AG09319 (cell line): ENCODE results near the gene LTB4R.

Experiments used
- DNase-seq: peaks from one replicate; pipeline ENCODE4 v3.0.0-alpha.2; 2010; ENCODE audit warnings: low read depth; ENCODE audit errors: extremely low read depth
- TF ChIP-seq, protein P1 (sequence below): IDR thresholded peaks from 2 replicates; pipeline ENCODE4 v1.5.1; 2011; ENCODE audit warnings: low read depth, mild to moderate bottlenecking, inconsistent platforms, low read length, moderate library complexity

LTB4R gene

DNA sequence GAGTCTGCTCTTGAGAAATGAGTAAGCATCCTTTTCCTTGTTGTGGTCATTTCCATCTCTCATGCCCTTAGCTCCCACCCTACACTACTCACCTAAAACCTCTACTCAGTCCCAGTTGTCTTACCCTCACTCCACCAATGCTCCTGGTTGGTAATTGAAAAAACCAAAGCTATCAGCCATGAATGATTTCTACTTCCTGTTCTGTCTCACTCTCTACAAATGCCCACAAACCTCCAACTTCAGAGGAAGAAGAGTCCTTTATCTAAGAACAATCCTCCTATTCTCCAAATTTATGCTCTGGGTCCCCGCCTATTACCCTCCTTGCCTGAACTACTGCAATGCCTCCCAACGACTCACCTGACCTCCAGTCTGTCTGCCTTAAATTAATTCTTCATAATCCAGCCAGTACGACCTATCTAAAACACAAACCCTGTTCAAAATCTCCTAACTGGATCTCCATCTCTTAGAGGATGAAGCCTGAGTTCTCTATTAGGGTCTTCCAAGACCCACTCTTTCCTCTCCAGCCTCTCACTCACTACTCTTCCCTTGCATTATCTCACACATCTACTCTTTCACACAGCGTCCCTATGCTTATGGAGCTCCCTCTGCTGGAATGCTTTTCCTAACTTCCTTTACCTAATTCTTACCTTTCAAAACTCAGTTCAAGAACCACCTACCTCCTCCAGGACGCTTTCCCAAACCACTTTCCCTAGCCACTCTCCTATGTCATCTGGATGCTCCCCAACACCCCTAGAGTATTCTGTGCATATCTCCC, 13.9 kb upstream of the LTB4R start:
- no peak for DNase-seq

DNA sequence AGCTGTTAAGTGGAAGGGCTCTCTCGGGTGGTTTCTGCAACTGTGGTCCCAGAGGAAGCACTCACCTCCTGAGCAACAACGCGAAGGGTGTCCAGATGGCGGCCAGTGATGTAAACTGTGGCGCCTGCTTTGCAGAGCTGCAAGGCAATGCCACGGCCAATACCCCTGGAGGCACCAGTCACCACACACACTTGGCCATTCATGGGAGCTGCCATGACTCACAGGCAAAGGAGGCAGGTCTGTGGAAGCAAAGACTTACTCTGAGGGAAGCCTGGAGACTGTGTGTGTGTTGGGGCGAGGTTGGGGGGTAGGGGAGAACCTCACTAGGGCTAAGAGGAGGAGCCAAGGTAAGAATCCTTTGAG, 12.4 kb upstream of the LTB4R start:
- TF ChIP-seq, protein P1, sequence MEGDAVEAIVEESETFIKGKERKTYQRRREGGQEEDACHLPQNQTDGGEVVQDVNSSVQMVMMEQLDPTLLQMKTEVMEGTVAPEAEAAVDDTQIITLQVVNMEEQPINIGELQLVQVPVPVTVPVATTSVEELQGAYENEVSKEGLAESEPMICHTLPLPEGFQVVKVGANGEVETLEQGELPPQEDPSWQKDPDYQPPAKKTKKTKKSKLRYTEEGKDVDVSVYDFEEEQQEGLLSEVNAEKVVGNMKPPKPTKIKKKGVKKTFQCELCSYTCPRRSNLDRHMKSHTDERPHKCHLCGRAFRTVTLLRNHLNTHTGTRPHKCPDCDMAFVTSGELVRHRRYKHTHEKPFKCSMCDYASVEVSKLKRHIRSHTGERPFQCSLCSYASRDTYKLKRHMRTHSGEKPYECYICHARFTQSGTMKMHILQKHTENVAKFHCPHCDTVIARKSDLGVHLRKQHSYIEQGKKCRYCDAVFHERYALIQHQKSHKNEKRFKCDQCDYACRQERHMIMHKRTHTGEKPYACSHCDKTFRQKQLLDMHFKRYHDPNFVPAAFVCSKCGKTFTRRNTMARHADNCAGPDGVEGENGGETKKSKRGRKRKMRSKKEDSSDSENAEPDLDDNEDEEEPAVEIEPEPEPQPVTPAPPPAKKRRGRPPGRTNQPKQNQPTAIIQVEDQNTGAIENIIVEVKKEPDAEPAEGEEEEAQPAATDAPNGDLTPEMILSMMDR = no peak
- no peak for DNase-seq

More for the DNA sequence above, 13.9 kb upstream of the LTB4R start:
- TF ChIP-seq, protein P1 = peak; percentile 30

DNA sequence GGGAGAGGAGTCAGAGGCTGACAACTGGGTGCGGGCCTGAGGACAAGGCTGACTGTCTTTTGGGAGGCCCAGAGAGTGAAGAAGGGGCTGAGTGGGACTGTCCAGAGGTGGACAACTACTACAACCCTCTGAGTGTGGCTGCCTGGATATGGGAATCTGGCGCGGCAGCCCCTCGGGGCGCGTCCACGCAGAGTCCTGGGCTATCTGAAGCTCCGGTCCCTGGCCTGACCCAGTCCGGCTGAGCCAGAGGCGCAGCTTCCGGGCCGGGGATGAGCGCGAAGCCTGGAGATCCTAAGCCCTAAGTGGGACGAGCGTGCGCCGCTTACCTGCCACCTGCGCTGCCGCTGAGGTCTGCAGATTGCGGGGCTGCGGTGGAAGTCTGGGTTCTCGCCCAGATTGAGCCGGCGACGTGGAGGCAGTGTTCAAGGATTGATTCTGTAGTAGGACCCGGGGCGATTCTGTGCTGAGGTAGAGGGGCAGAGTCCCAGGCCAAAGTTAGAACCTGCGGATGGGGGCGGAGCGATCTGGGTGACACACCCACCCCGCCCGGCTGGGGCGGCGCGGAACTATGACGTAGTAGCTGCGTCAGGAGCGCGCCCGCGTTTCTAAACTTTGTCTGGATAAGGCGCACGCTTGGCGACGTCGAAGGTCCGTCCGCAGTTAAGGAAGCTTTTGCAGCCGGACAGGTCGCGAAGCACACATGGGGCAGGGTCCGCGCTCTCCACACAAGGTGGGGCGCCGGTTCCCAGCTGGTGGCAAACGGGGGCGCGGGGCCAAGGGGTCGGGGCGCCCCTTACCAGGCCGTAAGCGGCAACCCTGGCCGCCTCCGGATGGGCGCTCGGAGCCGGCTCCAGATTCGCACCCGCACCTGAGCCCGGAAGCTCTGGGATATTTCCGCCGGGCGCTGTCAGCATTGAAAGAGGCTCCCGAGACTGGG, 11.8 kb upstream of the LTB4R start, which contains the start of the genes DHRS1 and NOP9:
DHRS1 (minus strand) TSS at position 526 of the 937 bp plus-strand sequence. CDS start 674 bp downstream, outside the sequence.
NOP9 (plus strand) TSS at position 596 of the 937 bp plus-strand sequence; CDS start at position 701, 105 bp downstream.
- TF ChIP-seq, protein P1 = no peak

DNA sequence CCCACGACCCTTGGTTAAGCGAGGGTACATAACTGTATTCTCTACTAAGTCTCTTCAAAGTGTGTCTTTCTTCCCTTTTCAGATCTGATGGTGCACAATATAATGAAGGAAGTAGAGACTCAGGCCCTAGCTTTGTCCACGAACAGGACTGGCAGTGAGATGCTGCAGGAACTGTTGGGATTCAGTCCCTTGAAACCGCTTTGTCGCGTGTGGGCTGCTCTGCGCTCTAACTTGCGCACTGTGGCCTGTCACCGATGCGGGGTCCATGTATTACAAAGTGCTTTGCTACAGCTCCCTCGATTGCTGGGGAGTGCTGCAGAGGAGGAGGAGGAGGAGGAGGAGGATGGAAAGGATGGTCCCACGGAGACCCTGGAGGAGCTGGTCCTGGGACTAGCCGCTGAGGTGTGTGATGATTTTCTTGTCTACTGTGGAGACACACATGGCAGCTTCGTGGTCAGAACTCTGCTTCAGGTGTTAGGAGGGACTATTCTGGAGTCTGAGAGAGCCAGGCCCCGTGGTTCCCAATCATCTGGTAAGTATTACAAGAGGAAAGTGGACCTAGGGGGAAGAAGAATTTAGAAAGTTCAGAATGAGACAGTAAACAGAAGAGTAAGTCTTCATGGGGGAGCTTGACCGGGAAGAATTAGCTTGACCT, 10.8 kb upstream of the LTB4R start:
- TF ChIP-seq, protein P1 = no peak
- no peak for DNase-seq

More for the DNA sequence above, 11.8 kb upstream of the LTB4R start, which contains the start of the genes DHRS1 and NOP9:
- peak; percentile 44 for DNase-seq

DNA sequence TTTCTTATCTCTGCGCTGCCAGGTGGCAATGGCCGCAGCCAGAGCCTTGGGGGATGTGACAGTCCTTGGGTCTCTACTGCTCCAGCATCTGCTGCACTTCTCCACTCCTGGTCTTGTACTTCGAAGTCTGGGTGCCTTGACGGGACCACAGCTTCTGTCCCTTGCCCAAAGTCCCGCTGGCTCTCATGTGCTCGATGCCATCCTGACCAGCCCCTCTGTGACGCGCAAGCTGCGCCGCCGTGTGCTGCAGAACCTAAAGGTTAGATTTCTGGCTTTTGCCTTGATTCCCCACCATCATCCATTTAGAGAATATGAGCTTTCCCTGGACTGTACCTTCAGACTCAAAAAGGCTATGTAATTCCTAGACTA, 7.3 kb upstream of the LTB4R start:
- DNase-seq = no peak
- TF ChIP-seq, protein P1 = no peak

DNA sequence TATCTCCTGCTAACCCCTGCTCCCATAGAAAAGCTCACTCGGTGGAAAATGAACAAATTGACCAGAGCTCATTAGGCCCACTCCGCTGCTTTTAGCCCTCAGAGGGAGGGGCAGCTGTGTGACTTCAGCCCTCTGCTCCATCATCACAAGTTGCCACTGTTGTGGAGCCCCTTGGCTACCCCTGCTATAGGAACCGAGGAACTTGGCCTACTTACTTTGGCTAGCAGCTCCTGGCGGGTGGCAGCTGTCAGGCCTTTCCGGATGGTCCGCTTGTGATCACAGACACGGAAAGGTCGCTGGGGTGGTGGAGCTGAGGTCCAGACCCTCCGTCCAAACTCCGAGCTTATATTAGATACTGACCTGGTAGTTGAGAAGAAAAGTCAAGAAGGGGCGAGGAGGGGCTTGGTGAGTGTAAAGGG, 4.1 kb upstream of the LTB4R start:
- no peak for DNase-seq
- TF ChIP-seq, protein P1 = no peak
